GM18951 (cell line): ENCODE measurements around the gene CXCL3.

ENCODE experiments used
- POLR2A ChIP-seq: IDR thresholded peaks from 4 replicates; pipeline ENCODE4 v1.6.1; 2011; ENCODE audit warnings: mild to moderate bottlenecking; ENCODE audit not compliant: insufficient read length, insufficient read depth; ENCODE audit errors: extremely low read depth
- in situ Hi-C: fragments of 300-500 bp; cut with MboI; formaldehyde crosslinking; loops from one replicate; pipeline ENCODE4 v1.12.0; 2022; ENCODE audit warnings: low sequenced_read_pairs, mixed read lengths, inconsistent platforms; ENCODE audit not compliant: unreplicated experiment

Gene CXCL3

DNA sequence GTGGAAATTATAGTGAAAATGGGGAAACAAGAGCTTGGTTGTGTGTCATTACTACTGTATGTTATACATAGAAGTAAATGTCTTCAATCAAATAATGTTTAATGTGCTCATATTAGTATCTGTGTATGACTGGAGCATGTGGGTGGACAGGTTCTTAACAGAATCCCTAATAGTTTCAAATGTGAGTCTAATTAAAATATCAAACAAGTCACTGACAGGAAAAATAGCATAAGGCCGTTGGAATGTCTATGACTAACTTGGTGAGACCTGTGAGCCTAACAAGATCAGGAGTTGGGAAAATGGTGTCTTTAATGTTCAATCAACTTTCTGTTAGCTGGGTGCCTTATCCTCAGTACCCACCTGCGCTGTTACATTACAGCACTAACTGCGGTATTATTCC lies 6.2 kb upstream of the CXCL3 start:
- in situ Hi-C loops = no loop called here

GRCh38 chr4:74042681-74043080 lies 4.2 kb upstream of the CXCL3 start:
- no peak for TF ChIP-seq POLR2A
- in situ Hi-C loops = no loop called here

More for the DNA sequence above, 6.2 kb upstream of the CXCL3 start:
- no peak for TF ChIP-seq POLR2A

GRCh38 chr4:74041418-74041817 lies 2.9 kb upstream of the CXCL3 start:
- in situ Hi-C loops = no loop called here
- no peak for TF ChIP-seq POLR2A

GRCh38 chr4:74039315-74039763 lies 850 bp upstream of the CXCL3 start:
- in situ Hi-C loops = no loop called here
- TF ChIP-seq POLR2A = no peak

GRCh38 chr4:74038086-74038424 lies 434 bp downstream of the CXCL3 start:
- TF ChIP-seq POLR2A = no peak
- in situ Hi-C loops = no loop called here

DNA sequence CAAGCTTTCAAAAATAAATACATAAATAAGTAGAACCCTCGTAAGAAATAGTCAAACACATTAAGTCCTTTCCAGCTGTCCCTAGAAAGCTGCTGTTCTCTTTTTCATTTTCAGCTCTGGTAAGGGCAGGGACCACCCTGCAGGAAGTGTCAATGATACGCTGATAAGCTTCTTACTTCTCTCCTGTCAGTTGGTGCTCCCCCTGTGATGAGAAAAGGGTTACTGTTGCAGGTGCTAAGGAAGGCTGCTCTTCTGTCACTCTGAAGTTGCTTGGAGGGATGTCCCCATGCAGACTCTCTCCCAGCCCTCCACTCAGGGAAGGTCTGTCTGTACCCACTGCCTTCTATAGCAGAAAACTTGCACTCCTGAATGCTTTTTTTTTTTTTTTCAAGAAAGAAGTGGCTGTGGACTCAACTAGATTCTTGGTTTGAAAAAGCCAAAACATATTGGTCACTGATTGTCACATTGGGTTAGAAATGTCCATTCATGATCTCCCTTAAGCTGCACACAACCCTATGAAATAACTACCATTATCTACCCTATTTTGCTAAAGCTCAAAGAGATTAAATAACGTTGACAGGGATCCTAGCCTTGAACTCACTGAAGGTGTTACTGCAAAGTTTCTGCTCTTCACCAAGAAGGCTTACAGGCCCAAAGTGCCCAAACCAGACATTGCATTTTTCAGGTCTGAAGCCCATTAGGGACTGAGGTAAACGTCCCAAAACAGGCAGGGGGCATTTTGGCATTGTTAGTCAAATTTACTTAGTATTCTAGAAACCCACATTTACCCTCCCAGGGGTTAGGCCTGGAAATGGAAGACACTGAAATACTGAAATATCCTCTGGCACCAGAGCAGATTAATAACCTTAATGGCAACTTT lies 1.2 kb downstream of the CXCL3 start:
- in situ Hi-C loops = no loop called here
- TF ChIP-seq POLR2A = no peak

DNA sequence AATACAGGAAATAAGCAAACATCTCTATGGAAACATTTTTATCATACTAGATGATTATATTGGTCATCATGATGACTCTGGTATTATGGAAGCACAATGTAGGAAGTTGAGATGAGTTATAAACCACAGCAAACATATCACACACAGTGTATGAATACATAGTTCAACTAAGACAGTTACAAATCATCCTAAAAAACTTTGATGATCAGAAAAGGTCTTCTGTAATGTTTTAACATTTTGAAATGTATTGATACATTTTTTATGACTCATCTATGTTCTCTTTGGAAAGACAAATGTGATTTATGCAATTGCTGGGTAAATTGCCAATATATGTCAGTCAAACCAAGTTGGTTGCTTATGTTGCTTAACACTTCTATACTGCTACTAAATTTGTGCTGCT lies 4.8 kb downstream of the CXCL3 start:
- in situ Hi-C loops = no loop called here
- no peak for TF ChIP-seq POLR2A

- in situ Hi-C loops = no loop called here
- TF ChIP-seq POLR2A = no peak
Observed at GRCh38 chr4:74032064-74032463, 6.4 kb downstream of the CXCL3 start.

DNA sequence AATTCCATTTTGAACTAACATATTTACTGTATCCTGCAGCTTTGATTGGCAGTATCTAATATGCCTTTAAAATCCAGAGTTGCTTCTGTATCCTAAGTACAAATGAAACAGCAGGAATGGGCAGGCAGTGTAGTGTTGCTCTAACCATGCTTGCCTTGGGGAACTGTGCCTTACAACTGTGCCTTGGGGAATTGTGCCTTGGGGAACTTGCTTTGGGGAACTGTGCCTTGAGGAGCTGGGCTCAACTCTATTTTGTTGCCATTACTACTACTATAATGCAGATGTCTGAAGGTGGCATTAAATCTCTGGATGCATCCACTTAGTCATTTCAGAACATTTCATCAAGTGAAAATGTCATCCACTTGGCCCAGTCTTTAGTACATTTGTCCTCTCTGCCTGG lies 6.9 kb downstream of the CXCL3 start:
- TF ChIP-seq POLR2A = no peak
- in situ Hi-C loops = no loop called here

GRCh38 chr4:74030285-74030684 lies 8.2 kb downstream of the CXCL3 start:
- TF ChIP-seq POLR2A = no peak
- in situ Hi-C loops = no loop called here

GRCh38 chr4:74028504-74028903 lies 10.0 kb downstream of the CXCL3 start:
- TF ChIP-seq POLR2A = no peak
- in situ Hi-C loops = no loop called here

- in situ Hi-C loops = no loop called here
Observed at GRCh38 chr4:74023709-74024108, 14.8 kb downstream of the CXCL3 start.

DNA sequence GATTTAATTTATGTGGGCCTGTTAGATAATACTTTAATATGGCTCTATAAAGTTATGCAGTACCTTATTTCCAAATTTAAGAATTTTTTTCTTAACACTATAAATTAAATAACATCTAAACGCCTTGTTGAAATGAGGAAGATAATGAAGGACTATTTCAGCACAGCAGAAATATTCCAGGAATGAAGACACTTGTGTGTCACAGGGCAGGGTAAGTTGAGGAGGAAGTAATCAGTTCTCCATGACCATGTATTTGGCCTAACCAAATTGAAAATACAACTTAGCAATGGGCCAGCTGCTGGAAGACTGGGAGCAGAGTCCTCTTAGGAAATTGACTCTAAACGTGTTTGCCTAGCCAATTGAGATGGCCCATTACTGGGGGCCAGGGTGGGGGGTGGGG lies 16.9 kb downstream of the CXCL3 start:
- in situ Hi-C loops = no loop called here
- no peak for TF ChIP-seq POLR2A

More at GRCh38 chr4:74023709-74024108, 14.8 kb downstream of the CXCL3 start:
- TF ChIP-seq POLR2A = no peak

DNA sequence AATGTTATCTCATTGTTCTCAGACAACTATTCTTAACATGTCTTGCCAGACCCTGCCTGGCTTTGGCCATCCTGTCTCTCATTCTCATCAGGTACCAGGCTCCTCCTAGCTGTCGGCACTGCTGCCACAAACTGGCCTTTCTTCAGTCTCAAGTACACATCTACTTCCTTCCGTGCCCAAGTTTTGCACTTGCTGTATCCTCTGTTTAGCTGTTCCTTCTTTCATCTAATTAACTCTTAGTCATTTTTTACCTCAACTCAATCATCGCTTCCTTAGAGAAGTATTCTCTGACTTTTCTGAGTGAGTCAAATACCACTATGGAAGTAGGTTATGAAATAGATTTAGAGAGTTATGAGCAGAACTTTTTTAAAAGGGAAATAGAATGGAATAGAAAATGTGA lies 19.7 kb downstream of the CXCL3 start:
- in situ Hi-C loops = no loop called here
- no peak for TF ChIP-seq POLR2A
